Psoas muscle (tissue), 8 donors: ENCODE data around the gene PRRC2A. TPM values are rescaled to one million over a fixed set of nuclear protein-coding genes. Genes with fewer than 3 reads are reported as not detected.

Experiments used
- ATAC-seq, 4 donors: fragments of 200-7000 bp; cut with Tn5 transposase; one replicate each; pipeline ENCODE4 v1.9.1; 2020; ENCODE audit warnings: moderate library complexity in 3 of 4, mild to moderate bottlenecking in 2 of 4
- DNase-seq, 2 donors: peaks; one replicate each; pipeline ENCODE4 v3.0.0-alpha.2; 2020
- H3K27ac ChIP-seq: fragments of 200-600 bp; one replicate; pipeline ENCODE4 v1.8.0; 2022
- H3K27me3 ChIP-seq, 3 donors: fragments of 200-600 bp in 1 of 3; one replicate each; pipeline versions ENCODE4 v1.6.1 to v1.8.0; 2013 to 2022; ENCODE audit warnings: low read length in 2 of 3, mild to moderate bottlenecking in 2 of 3, moderate library complexity in 1 of 3; ENCODE audit not compliant: insufficient read depth in 3 of 3
- H3K36me3 ChIP-seq, 2 donors: fragments of 200-600 bp in 1 of 2; one replicate each; pipeline versions ENCODE4 v1.6.1 to v1.8.0; 2013 to 2022; ENCODE audit warnings: low read depth in 1 of 2, mild to moderate bottlenecking in 1 of 2, moderate library complexity in 1 of 2; ENCODE audit not compliant: insufficient read depth in 1 of 2
- H3K4me1 ChIP-seq: fragments of 200-600 bp; one replicate; pipeline ENCODE4 v1.8.0; 2022
- H3K4me3 ChIP-seq: fragments of 200-600 bp; one replicate; pipeline ENCODE4 v1.8.0; 2022; ENCODE audit warnings: mild to moderate bottlenecking
- H3K9me3 ChIP-seq: fragments of 200-600 bp; one replicate; pipeline ENCODE4 v1.8.0; 2022
- WGBS, 3 donors: extraction: QIAGEN DNeasy Blood & Tissue Kit; methylation state at CpG; one replicate each; pipeline versions ENCODE4 v1.1.6 to v1.1.7; 2013; 5-methylcytosine and 5-hydroxymethylcytosine counted together
- intact Hi-C, 2 donors: fragments of 100-400 bp; cut with DNase I; formaldehyde crosslinking; loops; one replicate each; pipeline versions ENCODE4 v1.11.0 to v1.14.2; 2022
- polyA plus RNA-seq, 3 donors: library from polyadenylated mRNA; stranded (reverse); fragments of 200-250 nt; gene quantifications; one replicate each; pipeline ENCODE4 v1.2.3, GENCODE V29; 2013
- total RNA-seq, 4 donors: library from RNA; stranded (reverse); fragmentation: NEBNext Ultra II Directional in 2 of 4; extraction: Animal tissue kit (Norgen Biotek cat#: 25700) in 2 of 4; gene quantifications; one replicate each; pipeline versions ENCODE4 v1.2.1 to v1.2.4, GENCODE V29; 2021 to 2023
- TF ChIP-seq, protein P1 (sequence below): fragments of 200-600 bp; IDR thresholded peaks from one replicate; pipeline ENCODE4 v1.8.0; 2022; ENCODE audit warnings: antibody characterized with exemption
- donor health status: healthy with polysubstance abuse.
- donor health status: DM: no; HTN: no; CAD: no; lungs with moderate emphysema.
- donor health status: Bipolar disorder and iron deficiency.
- donor health status: healthy.
- donor health status: DM: yes; HTN: yes; CAD: no.
- donor health status: DM: no; HTN: no; CAD: no.
- donor health status: DM: no; HTN: no; CAD: no.
- donor health status: DM: yes; HTN: yes; CAD: no.

PRRC2A gene
- total and polyA plus RNA-seq, 7 donors, result 60.2 to 119 (median 81.4) TPM

DNA sequence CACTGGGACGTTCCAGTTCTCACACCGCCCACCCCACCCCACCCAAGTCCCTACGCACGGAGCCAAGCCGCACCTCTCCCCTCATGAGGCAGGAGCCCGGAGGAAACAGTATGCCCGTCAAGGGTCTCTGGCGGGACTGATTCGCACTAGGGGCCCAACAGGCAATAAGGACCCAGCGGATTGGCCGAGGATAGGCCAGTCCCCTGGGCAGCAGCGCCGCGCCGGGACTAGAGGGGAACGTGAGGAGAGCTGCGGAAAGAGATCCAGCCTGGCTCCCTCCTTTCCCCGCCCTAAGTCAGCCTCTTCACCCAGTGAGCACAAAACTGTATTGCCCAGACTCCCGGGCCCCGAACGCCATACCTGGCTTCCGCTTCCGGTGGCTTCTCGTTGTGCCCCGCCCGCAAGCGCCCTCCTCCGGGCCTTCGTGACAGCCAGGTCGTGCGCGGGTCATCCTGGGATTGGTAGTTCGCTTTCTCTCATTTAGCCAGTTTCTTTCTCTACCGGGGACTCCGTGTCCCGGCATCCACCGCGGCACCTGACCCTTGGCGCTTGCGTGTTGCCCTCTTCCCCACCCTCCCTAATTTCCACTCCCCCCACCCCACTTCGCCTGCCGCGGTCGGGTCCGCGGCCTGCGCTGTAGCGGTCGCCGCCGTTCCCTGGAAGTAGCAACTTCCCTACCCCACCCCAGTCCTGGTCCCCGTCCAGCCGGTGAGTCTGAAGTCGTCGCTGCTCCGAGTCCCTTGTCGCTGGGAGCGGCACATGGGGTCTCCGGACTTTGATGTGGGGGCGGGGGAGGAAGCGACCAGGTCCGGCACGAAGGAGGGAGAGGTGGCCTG is 45.2 kb downstream of the PRRC2A start, which contains the start of gene CSNK2B:
CSNK2B (plus strand) TSS at position 580 of the 836 bp plus-strand sequence. CDS start 752 bp downstream, outside the sequence.
- Histone ChIP-seq H3K36me3 (peaks cover 16 to 67% of the 10 kb centered on the region in 2 donors), H3K4me1 (peaks cover 41% of the 10 kb centered on the region), H3K27ac (peak within 1 kb of the TSS; percentile 97), H3K9me3 (no peaks in the 10 kb centered on the region), H3K4me3 (peak within 1 kb of the TSS; percentile 91), H3K27me3 (no peaks in the 10 kb centered on the region)
- WGBS, 3 donors, result 0 to 1% (median 0%) methylated on average over 60 to 63 of the region's 63 CpGs
- peak; percentile 99 for DNase-seq
- intact Hi-C loops, result loop anchor here in 1 of 2 donors (5.0 kb wide), 2 partner anchors 72 to 287 kb away; partner anchors contain the start of gene CLIC1
- ATAC-seq, result peak; percentile 89 to 92 (median 91)
- TF ChIP-seq, protein P1, sequence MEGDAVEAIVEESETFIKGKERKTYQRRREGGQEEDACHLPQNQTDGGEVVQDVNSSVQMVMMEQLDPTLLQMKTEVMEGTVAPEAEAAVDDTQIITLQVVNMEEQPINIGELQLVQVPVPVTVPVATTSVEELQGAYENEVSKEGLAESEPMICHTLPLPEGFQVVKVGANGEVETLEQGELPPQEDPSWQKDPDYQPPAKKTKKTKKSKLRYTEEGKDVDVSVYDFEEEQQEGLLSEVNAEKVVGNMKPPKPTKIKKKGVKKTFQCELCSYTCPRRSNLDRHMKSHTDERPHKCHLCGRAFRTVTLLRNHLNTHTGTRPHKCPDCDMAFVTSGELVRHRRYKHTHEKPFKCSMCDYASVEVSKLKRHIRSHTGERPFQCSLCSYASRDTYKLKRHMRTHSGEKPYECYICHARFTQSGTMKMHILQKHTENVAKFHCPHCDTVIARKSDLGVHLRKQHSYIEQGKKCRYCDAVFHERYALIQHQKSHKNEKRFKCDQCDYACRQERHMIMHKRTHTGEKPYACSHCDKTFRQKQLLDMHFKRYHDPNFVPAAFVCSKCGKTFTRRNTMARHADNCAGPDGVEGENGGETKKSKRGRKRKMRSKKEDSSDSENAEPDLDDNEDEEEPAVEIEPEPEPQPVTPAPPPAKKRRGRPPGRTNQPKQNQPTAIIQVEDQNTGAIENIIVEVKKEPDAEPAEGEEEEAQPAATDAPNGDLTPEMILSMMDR, result no peak

DNA sequence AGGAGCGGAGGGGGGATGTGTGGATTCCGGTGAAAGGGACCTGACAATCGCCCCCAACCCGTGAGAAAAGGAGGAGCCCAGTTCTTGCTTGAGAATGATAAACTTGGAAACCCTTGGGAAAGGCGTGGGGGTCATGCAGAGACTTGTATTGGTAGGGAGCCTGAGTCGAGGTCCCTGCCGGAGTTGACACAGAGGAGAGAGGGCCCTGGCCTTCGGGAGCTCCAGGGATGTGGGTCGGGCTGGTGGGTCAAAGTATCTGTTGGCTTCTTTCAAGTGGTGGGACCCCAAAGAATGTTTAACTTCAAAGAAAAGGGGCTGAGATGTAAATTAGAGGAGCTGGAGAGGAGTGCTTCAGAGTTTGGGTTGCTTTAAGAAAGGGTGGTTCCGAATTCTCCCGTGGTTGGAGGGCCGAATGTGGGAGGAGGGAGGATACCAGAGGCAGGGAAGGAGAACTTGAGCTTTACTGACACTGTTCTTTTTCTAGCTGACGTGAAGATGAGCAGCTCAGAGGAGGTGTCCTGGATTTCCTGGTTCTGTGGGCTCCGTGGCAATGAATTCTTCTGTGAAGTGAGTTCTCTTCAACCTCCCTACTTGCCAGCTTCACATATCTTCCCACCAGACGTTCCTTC is 45.9 kb downstream of the PRRC2A start:
- peak overlapping the region; percentile 97 for H3K27ac ChIP-seq
- TF ChIP-seq, protein P1, result no peak
- H3K27me3 ChIP-seq, result no peaks in the 10 kb centered on the region
- intact Hi-C loops, result loop anchor here in 1 of 2 donors (5.0 kb wide), 2 partner anchors 71 to 286 kb away; partner anchors contain the start of gene CLIC1
- H3K36me3 ChIP-seq, result peaks cover 16 to 74% of the 10 kb centered on the region in 2 donors
- H3K9me3 ChIP-seq, result no peaks in the 10 kb centered on the region
- peak overlapping the region; percentile 91 for H3K4me3 ChIP-seq
- ATAC-seq, result no peak
- 2 to 4% (median 3%) methylated on average over 15 of the region's 15 CpGs for WGBS, 3 donors
- H3K4me1 ChIP-seq, result peaks cover 37% of the 10 kb centered on the region
- DNase-seq, result no peak

GRCh38 chr6:31669676-31670075 is 49.2 kb downstream of the PRRC2A start, which contains the start of gene LY6G5B:
LY6G5B (plus strand) TSS chr6:31669976; CDS start chr6:31670951, 975 bp downstream.
- ATAC-seq, result no peak
- Histone ChIP-seq H3K4me1 (peaks cover 16% of the 10 kb centered on the region), H3K27me3 (no peaks in the 10 kb centered on the region), H3K4me3 (no peak within 1 kb of the TSS), H3K9me3 (no peaks in the 10 kb centered on the region), H3K36me3 (peaks cover 13 to 77% of the 10 kb centered on the region in 2 donors), H3K27ac (no peak within 1 kb of the TSS)
- intact Hi-C loops, result loop anchor here in 1 of 2 donors (5.0 kb wide), 2 partner anchors 68 to 283 kb away; partner anchors contain the start of gene CLIC1
- TF ChIP-seq, protein P1, result no peak
- WGBS, 3 donors, result 80 to 86% (median 82%) methylated on average over 8 of the region's 8 CpGs
- DNase-seq, result no peak

DNA sequence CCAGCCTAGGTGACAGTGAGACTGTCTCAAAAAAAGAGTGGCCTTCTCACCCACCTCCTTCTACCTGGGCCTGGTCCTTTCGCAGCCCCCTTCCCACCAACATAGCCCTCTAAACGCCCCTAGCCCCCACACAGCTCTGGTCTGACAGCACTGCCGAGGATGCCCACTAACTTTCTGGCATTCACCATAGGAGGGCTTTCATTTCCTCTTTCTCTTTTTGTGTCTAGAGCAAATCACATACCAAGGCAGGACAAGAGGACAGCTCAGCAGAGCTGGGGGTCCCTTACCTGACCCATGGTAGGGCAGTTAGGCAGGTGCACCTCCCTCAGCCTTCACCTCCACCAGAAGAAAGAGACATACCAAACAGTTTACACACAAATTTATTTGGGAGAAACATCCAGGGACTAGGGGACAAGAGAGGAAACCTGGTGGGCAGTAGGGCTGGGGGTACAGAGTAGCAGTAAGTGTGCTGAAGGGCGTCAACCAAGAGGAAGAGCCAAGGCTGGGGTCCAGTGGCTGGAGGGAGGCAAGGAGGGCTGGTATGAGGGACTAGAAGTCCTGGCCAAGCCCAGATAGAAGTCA is 55.9 kb downstream of the PRRC2A start:
- no peaks in the 10 kb centered on the region for H3K27me3 ChIP-seq
- H3K4me3 ChIP-seq, result no peak overlapping the region
- no peak overlapping the region for H3K27ac ChIP-seq
- DNase-seq (no peak), ATAC-seq (no peak)
- H3K36me3 ChIP-seq, result peaks cover 0 to 34% of the 10 kb centered on the region in 2 donors
- no peaks in the 10 kb centered on the region for H3K9me3 ChIP-seq
- TF ChIP-seq, protein P1, result no peak
- H3K4me1 ChIP-seq, result peaks cover 8% of the 10 kb centered on the region
- 72 to 95% (median 81%) methylated on average over 4 of the region's 4 CpGs for WGBS, 3 donors
- intact Hi-C loops, result no loop called here
